GM18861 (cell line): Measurements from ENCODE around the gene STBD1.
"Not testable (repeated sequence)": the region's sequence is repeated elsewhere in the genome, so short reads cannot be mapped to it uniquely, and the experiment has no call there.

Experiments used
- ATAC-seq: cut with Tn5 transposase; IDR thresholded peaks from one replicate; pipeline ENCODE4 v1.9.1; 2021; ENCODE audit not compliant: unreplicated experiment

Gene STBD1

DNA sequence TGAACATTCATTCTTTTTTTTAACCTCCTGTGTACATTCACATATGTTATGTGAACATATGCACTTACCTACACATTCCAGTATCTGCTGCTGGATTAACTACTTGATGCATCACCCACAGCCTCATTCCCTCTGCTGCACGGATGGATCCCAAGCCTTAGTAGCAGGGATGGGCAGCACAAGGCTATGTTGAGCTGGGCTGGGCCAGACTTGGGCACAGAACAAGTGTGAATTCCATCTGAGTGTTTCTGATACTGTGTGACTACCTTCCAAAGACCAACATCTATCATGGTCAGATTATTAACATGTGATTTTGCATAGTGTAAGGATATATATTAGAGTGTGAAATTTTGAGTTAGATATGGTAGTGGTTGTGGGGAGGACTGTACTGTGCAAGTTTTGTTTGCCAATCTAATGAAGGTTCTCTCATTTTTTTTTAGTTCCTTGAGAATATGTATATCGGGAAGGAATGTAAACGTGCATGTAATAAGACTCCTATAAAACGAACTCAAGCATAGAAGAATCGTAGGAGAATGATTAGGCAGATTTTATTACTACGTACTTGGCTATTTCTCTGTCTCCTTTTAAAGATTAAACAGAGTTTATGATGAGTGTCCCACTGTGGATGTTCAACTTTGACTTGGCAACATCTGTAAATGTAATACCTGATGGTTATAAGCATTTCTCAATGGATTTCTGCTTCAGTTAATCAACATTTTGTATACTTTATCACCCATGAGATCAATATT, 23.4 kb upstream of the STBD1 start:
- no peak for ATAC-seq

- ATAC-seq: no peak
Observed at GRCh38 chr4:76283900-76284299, 22.6 kb upstream of the STBD1 start.

- not testable (repeated sequence) for ATAC-seq
Observed at GRCh38 chr4:76287811-76288210, 18.7 kb upstream of the STBD1 start.

- ATAC-seq: no peak
Observed at GRCh38 chr4:76292730-76293129, 13.8 kb upstream of the STBD1 start.

- ATAC-seq: no peak
Observed at GRCh38 chr4:76293772-76294171, 12.8 kb upstream of the STBD1 start.

GRCh38 chr4:76296286-76296820, 10.2 kb upstream of the STBD1 start:
- no peak for ATAC-seq

- no peak for ATAC-seq
Observed at GRCh38 chr4:76298227-76298626, 8.3 kb upstream of the STBD1 start.

DNA sequence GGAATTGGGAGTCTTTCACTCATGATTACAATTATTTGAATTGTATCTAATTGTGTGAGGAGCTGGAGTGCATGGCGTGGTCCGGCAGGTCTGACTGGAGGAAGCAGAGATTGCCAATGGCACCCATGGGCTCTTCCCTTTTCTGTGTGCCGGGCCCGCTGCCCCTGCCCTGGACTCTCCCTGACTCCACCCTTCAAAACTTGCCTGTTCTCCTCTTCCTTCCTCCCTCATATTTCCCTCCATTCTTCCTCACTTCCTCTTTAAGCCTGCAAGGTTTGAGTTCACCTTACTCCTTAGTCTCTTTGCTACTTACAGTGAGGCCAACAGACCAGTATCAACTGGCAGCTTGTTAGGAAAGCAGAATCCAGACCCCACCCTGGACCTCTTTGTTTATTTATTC, 6.5 kb upstream of the STBD1 start:
- no peak for ATAC-seq

- peak; percentile 99 for ATAC-seq
Observed at GRCh38 chr4:76301068-76301774, 5.3 kb upstream of the STBD1 start.

GRCh38 chr4:76301775-76302162, 4.8 kb upstream of the STBD1 start:
- no peak for ATAC-seq

DNA sequence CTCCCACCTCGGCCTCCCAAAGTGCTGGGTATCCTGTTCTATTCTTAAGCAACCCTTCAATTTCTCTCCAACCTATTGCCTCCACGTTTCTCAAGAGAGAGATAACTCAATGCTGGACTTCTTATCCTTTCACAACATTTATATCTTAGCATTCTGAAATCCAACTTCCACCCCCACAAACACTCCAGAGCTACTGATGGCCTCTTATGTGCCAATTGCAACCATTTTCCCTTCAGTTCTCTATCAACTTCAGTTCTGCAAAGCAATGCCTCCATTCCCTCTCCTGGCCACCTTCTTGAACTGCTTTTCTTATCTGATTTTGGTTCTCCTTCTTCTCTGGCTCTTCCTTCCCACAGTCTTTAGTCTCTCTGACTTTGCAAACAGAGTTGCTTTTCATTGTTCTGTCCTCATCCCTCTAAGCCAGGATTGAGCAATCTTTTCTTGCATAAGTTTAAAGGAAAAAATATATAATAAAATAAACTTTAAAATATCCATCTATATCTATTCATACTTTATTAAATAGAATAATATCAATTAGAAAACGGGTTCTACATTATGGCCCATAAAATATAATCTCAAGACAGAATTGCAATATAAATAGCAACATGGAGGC, 3.6 kb upstream of the STBD1 start:
- no peak for ATAC-seq

GRCh38 chr4:76305033-76305687, 1.4 kb upstream of the STBD1 start:
- no peak for ATAC-seq

DNA sequence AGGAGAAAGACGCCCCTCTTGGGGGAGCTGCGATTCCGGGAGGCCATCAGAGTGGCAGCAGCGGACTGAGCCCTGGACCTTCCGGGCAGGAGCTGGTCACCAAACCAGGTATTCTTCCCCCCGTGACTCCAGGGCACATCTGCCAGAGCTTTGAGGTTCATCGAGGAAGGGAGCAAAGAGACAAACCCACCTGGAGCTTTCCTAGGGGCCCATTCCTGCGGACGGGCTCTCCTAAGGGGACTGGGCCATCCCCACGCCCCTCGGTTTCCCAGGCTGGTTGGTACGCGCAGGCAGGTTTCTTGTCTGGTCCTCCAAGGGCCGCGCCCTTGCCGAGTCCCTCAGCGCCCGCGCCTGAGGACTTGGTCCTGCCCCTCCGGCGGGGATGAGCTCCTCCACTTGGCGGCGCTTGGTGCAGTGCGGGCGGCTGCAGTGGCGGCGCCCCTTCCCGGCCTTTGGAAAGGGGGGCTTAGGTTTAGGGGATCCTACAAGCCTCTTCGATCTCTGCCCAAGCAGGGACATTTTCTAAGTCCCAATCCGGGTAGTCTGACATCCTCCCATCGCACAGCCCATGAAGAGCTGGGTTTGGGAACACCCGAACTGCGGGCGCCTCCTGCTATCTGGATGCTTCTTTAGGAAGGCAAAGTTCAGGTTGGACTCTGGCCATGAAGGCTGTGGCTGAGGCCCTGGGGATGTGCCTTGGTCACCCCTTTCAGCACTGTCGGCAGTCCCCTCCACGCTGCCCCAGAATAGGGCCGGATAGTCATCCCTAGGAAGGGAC, 538 bp downstream of the STBD1 start:
- ATAC-seq: no peak

- ATAC-seq: no peak
Observed at GRCh38 chr4:76307660-76308014, 1.1 kb downstream of the STBD1 start.

DNA sequence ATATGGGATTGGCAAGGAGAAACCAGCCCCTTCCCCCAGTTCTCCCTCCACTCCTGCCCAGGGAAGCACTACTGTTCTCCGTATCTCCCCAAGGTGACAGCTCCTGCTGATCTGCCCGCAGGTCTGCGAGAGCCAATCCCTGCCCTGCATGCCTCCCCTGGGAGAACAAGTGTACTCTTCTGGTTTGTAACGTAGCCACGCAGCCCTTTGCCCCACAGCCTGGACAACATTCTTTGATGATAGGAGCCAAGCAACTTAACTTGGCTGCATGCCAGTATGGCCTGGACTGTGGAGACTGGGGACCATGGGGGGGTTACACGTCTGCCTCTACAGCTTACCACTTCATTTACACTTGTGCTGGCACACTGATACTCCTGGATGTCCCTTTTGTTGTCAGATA, 2.0 kb downstream of the STBD1 start:
- ATAC-seq: no peak

- ATAC-seq: no peak
Observed at GRCh38 chr4:76309939-76310550, 3.5 kb downstream of the STBD1 start.

GRCh38 chr4:76310683-76311082, 4.2 kb downstream of the STBD1 start:
- no peak for ATAC-seq

DNA sequence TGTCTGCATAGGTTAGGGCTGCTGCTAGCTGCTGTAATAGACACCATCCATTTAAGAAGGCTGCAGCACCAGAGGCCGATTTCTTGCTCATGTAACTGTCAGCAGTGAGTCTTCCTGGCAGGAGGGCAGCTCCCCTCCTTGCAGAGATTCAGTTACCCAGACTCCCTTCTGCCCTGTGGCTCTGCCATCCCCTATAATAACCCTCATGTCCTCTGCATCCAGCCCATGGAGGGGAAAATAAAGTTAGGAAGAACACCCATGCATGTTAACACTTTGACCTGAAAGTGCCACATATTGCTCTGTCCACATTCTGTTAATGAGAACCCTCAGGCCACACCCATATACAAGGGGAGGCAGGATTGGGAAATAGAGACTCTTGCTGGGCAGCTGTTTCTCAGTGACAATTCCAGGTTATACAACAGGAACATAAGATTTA, 5.4 kb downstream of the STBD1 start:
- no peak for ATAC-seq

- ATAC-seq: no peak
Observed at GRCh38 chr4:76312457-76312856, 5.9 kb downstream of the STBD1 start.

DNA sequence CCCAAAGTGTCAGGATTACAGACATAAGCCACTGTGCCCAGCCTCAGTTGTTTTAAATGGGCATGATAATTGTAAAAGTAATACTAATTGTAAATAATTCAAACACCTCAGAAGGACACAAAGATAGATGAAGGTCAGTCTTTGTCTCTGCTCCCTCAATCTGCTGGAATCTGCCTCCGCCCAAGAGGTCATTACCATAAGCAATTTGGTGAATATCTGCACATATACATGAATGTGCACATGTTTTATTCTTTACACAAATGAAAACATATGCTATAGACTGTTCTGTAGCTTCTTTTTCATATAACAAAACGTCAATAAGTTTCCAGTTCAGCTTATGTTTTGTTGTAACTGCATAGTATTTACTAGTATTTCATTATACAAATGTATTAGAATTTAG, 7.0 kb downstream of the STBD1 start:
- ATAC-seq: no peak
